ENCODE measurements around the gene ABAT.

GRCh38 chr16:8645831-8646230 lies 28.6 kb upstream of the ABAT start:
- TF ChIP-seq EZH2 (IDR thresholded peaks at IDR 0.05; ENCODE audit: borderline replicate concordance, low read depth, low read length, poor library complexity, severe bottlenecking) (no peak), CTCF (conservative IDR thresholded peaks at IDR 0.05; ENCODE audit: low read depth, low read length) (no peak)
